Mucosa of descending colon (tissue), 3 donors: ENCODE measurements around the gene PTX4. TPM values are rescaled to one million over a fixed set of nuclear protein-coding genes. Genes with fewer than 3 reads are reported as not detected.
"Not testable (repeated sequence)": the region's sequence is repeated elsewhere in the genome, so short reads cannot be mapped to it uniquely, and the experiment has no call there.

Experiments used
- ATAC-seq: fragments of 200-7000 bp; cut with Tn5 transposase; one replicate; pipeline ENCODE4 v1.9.1; 2020; ENCODE audit warnings: mild to moderate bottlenecking, moderate library complexity
- DNase-seq, 3 donors: peaks; one replicate each; pipeline ENCODE4 v3.0.0-alpha.2; 2020
- H3K36me3 ChIP-seq: fragments of 200-600 bp; one replicate; pipeline ENCODE4 v1.8.0; 2021; ENCODE audit warnings: low read depth, mild to moderate bottlenecking
- H3K4me1 ChIP-seq: fragments of 200-600 bp; one replicate; pipeline ENCODE4 v1.8.0; 2021; ENCODE audit warnings: low read depth, mild to moderate bottlenecking
- H3K4me3 ChIP-seq: fragments of 200-600 bp; one replicate; pipeline ENCODE4 v1.8.0; 2021; ENCODE audit warnings: mild to moderate bottlenecking
- H3K9me3 ChIP-seq: fragments of 200-600 bp; one replicate; pipeline ENCODE4 v1.8.0; 2021; ENCODE audit warnings: mild to moderate bottlenecking
- CTCF ChIP-seq: fragments of 200-600 bp; IDR thresholded peaks from one replicate; pipeline ENCODE4 v1.8.0; 2022; ENCODE audit warnings: antibody characterized with exemption, mild to moderate bottlenecking
- intact Hi-C, 2 donors: fragments of 100-400 bp; cut with DNase I in 1 of 2; cut with micrococcal nuclease in 1 of 2; formaldehyde crosslinking; loops; one replicate each; pipeline versions ENCODE4 v1.11.0 to v1.11.1; 2022; cut with DNase I, micrococcal nuclease
- total RNA-seq, 3 donors: library from RNA; stranded (reverse); fragmentation: NEBNext Ultra II Directional in 2 of 3; extraction: Animal tissue kit (Norgen Biotek cat#: 25700) in 2 of 3; gene quantifications; one replicate each; pipeline versions ENCODE4 v1.2.1 to v1.2.4, GENCODE V29; 2021 to 2023
- donor health status: DM: no; HTN: no; CAD: no; lungs with moderate emphysema.
- donor health status: DM: no; HTN: no; CAD: no.
- donor health status: DM: no; HTN: yes; CAD: no.

The PTX4 gene
- total RNA-seq, 3 donors from 2014 or later: not detected

DNA sequence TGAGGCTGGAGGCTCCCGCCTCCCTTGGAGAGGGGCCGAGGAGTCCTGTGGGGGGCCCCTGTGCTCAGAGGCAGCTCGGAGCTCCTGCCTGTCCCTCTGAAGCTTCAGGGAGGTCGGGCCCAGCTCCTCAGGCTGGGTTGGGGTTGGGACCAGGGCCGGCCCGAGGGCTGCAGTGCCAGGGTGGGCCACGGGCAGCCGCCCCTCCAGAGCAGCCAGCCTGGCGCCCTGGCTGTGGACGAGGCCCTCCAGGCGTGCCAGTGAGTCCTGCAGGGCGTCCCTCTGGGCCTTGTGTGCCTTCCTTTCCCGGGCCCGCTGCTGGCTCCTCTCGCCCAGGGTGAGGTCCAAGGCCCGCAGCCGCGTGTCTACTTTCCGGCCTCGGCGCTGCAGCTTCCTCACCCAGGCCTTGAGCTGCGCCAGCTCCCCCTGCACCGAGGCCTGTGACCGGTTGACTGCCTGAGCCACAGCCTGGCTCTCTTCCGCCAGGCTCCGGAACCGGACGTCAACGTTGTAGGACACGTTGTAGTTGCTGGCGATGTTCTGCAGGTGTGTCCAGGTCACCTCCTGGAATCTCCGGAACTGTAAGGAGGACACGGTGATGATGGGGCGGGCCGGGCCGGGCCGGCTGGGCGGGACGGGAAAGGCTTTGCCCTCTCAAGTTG lies 1.2 kb downstream of the PTX4 start:
- H3K4me3 ChIP-seq: no peak overlapping the region
- ATAC-seq: no peak
- intact Hi-C loops: no loop called here
- no peak for DNase-seq
- H3K36me3 ChIP-seq: no peaks in the 10 kb centered on the region
- no peaks in the 10 kb centered on the region for H3K4me1 ChIP-seq
- no peaks in the 10 kb centered on the region for H3K9me3 ChIP-seq
- TF ChIP-seq CTCF: no peak

DNA sequence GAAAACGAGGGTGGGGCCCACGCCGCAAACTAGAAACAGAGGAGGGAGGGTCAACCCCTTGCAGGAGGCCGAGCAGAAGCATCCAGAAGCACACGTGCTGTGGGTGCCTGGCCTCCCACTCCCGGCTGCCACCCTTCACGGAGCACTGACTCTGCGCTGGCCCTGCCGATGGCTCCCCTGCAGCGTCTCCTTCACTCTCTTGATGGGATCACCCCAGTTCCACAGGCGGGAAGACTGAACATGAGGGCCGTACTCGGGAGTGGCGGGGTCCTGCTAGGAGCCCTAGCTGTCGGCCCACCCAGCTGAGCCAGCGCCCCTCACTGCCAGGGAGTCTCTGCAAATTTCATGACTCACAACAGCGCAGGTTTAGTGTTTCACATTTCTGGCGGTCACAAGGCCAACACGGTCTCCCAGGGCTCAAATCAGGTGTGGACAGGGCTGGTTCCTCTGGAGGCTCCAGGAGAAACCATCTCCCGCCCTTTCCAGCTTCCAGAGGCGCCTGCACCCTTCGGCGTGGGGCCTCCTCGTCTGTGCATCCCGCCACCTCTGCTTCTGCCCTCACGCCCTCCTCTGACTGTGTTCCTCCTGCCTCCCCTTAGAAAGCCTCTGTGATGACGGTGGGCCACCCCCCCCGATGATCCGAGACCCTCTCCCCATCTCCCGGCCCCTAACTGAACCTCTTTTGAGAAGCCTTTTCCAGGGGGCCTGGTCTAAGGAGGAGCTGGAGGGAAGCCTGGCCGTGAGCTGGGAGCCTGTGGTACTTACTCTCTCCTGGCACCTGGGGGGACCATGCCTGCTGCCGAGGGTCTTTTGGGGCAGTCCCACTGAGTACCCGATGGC lies 2.0 kb downstream of the PTX4 start:
- H3K4me1 ChIP-seq: no peaks in the 10 kb centered on the region
- no peak for TF ChIP-seq CTCF

GRCh38 chr16:1485847-1486496 lies 2.8 kb downstream of the PTX4 start:
- no peak for ATAC-seq

More for the DNA sequence above, 2.0 kb downstream of the PTX4 start:
- DNase-seq (no peak), ATAC-seq (no peak)
- H3K36me3 ChIP-seq: no peaks in the 10 kb centered on the region
- H3K9me3 ChIP-seq: no peaks in the 10 kb centered on the region
- no peak overlapping the region for H3K4me3 ChIP-seq
- intact Hi-C loops: no loop called here

DNA sequence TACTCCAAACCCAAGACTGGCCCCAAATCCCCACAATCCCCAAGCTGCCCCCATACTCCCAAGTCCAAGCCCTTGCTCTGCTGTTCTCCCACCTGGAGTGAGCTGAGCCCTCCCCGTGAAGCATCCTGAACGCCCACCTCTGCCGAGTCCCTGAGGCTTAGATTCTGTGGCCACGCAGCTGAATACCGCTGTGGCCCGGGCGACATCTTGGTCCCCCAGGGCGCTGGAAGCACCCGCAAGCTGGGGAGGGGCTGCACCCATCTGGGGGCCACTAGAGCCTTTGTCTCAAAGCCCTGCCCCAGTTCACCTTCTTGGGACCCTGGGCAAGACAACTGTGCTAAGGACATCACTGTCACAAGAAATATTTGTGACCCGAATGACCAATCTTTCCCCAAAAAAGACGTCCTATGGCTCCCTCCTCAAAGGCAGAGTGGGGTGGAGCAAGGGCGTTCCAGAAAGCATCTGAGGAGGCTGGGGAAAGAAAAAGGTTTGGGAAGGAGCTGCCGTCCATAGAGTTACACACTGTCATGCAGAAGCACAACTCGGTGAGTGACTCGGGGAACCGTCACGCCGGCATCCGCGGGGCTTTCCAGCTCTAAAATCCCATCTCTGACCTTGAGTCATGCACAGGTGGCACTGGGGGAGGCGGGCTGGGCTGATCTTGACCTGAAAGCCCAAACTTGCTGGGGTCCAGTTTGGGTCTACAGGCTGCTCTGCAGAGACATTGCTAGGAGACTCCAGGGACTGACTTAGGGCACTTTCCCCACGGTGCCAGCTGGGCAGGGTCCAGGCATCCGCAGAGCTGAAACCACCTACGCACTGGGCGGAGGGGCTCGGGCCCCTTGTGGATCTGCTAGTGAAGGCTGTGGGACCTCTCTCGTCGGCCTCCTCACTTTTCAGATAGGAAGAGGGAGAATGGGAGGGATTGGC lies 6.6 kb downstream of the PTX4 start:
- Histone ChIP-seq H3K9me3 (no peaks in the 10 kb centered on the region), H3K4me3 (no peak overlapping the region), H3K36me3 (no peaks in the 10 kb centered on the region), H3K4me1 (no peaks in the 10 kb centered on the region)
- intact Hi-C loops: no loop called here
- ATAC-seq (no peak), DNase-seq (no peak)
- TF ChIP-seq CTCF: no peak

More at GRCh38 chr16:1485847-1486496, 2.8 kb downstream of the PTX4 start:
- Histone ChIP-seq H3K4me3 (no peak overlapping the region), H3K4me1 (no peaks in the 10 kb centered on the region), H3K9me3 (no peaks in the 10 kb centered on the region), H3K36me3 (no peaks in the 10 kb centered on the region)
- DNase-seq: peak in 1 of 3 donors; percentile 45
- intact Hi-C loops: no loop called here
- no peak for TF ChIP-seq CTCF

DNA sequence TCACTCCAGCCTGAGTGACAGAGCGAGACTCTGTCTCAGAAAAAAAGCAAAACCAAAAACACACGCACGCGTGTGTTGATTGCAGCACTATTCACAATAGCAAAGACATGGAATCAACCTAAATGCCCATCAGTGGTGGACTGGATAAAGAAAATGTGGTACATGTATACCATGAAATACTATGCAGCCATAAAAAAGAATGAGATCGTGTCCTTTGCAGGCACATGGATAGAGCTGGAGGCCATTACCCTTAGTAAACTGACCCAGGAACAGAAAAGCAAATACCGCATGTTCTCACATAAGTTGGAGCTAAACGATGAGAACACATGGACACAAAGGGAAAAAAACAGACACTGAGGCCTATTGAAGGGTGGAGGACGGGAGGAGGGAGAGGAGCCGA lies 9.8 kb downstream of the PTX4 start:
- H3K9me3 ChIP-seq, H3K36me3 ChIP-seq, ATAC-seq, intact Hi-C loops, H3K4me3 ChIP-seq, DNase-seq: not testable (repeated sequence)
- H3K4me1 ChIP-seq: peaks cover 11% of the 10 kb centered on the region
